ENCODE data around the gene RANBP3.
"Not testable (repeated sequence)": the region's sequence is repeated elsewhere in the genome, so short reads cannot be mapped to it uniquely, and the experiment has no call there.

Gene RANBP3

GRCh38 chr19:5993648-5994358 lies 15.9 kb upstream of the RANBP3 start:
- H3K9me3 ChIP-seq (ENCODE audit: control insufficient read depth in 2 of 2, low read length in 2 of 2), result no peaks in the 10 kb centered on the region
- peak overlapping the region; percentile 79 for H3K27ac ChIP-seq (ENCODE audit: low read length)
- peaks cover 24% of the 10 kb centered on the region for H3K4me1 ChIP-seq (ENCODE audit: control insufficient read depth, insufficient read depth, low read length)
- H3K27me3 ChIP-seq (ENCODE audit: control insufficient read depth in 1 of 2, insufficient read depth in 2 of 2, low read length in 2 of 2), result no peaks in the 10 kb centered on the region
- peak overlapping the region in 1 of 2 donors; percentile 40 for H3K4me3 ChIP-seq (ENCODE audit: low read length in 2 of 2)
- peak overlapping the region in 1 of 2 donors; percentile 31 for H3K9ac ChIP-seq (ENCODE audit: low read length in 2 of 2)
- H3K36me3 ChIP-seq (ENCODE audit: control insufficient read depth in 2 of 2, insufficient read depth in 2 of 2, low read length in 2 of 2), result peaks cover 21 to 23% of the 10 kb centered on the region in 2 donors

GRCh38 chr19:5993201-5993600 lies 15.3 kb upstream of the RANBP3 start:
- Histone ChIP-seq H3K4me3 (ENCODE audit: low read length in 2 of 2) (no peak overlapping the region), H3K9ac (ENCODE audit: low read length in 2 of 2) (peak overlapping the region; percentile 12 to 55), H3K9me3 (ENCODE audit: control insufficient read depth in 2 of 2, low read length in 2 of 2) (no peaks in the 10 kb centered on the region), H3K27ac (ENCODE audit: low read length) (peak overlapping the region; percentile 79), H3K27me3 (ENCODE audit: control insufficient read depth in 1 of 2, insufficient read depth in 2 of 2, low read length in 2 of 2) (no peaks in the 10 kb centered on the region), H3K36me3 (ENCODE audit: control insufficient read depth in 2 of 2, insufficient read depth in 2 of 2, low read length in 2 of 2) (peaks cover 20 to 23% of the 10 kb centered on the region in 2 donors), H3K4me1 (ENCODE audit: control insufficient read depth, insufficient read depth, low read length) (peaks cover 24% of the 10 kb centered on the region)

- Histone ChIP-seq H3K27me3 (ENCODE audit: control insufficient read depth in 1 of 2, insufficient read depth in 2 of 2, low read length in 2 of 2) (no peaks in the 10 kb centered on the region), H3K4me1 (ENCODE audit: control insufficient read depth, insufficient read depth, low read length) (peaks cover 26% of the 10 kb centered on the region), H3K4me3 (ENCODE audit: low read length in 2 of 2) (no peak overlapping the region), H3K9ac (ENCODE audit: low read length in 2 of 2) (peak overlapping the region; percentile 44 to 55), H3K27ac (ENCODE audit: low read length) (peak overlapping the region; percentile 79), H3K9me3 (ENCODE audit: control insufficient read depth in 2 of 2, low read length in 2 of 2) (no peaks in the 10 kb centered on the region), H3K36me3 (ENCODE audit: control insufficient read depth in 2 of 2, insufficient read depth in 2 of 2, low read length in 2 of 2) (peaks cover 17 to 22% of the 10 kb centered on the region in 2 donors)
These were observed 14.8 kb upstream of the RANBP3 start for GRCh38 chr19:5992756-5993155.

- Histone ChIP-seq H3K4me1 (ENCODE audit: control insufficient read depth, insufficient read depth, low read length) (peaks cover 30% of the 10 kb centered on the region), H3K9ac (ENCODE audit: low read length in 2 of 2) (no peak overlapping the region), H3K9me3 (ENCODE audit: control insufficient read depth in 2 of 2, low read length in 2 of 2) (no peaks in the 10 kb centered on the region), H3K27ac (ENCODE audit: low read length) (no peak overlapping the region), H3K4me3 (ENCODE audit: low read length in 2 of 2) (no peak overlapping the region), H3K27me3 (ENCODE audit: control insufficient read depth in 1 of 2, insufficient read depth in 2 of 2, low read length in 2 of 2) (no peaks in the 10 kb centered on the region), H3K36me3 (ENCODE audit: control insufficient read depth in 2 of 2, insufficient read depth in 2 of 2, low read length in 2 of 2) (peaks cover 4 to 8% of the 10 kb centered on the region in 2 donors)
These were observed 13.4 kb upstream of the RANBP3 start for GRCh38 chr19:5991244-5991838.

- H3K27ac ChIP-seq (ENCODE audit: low read length), result no peak overlapping the region
- no peak overlapping the region for H3K9ac ChIP-seq (ENCODE audit: low read length in 2 of 2)
- H3K9me3 ChIP-seq (ENCODE audit: control insufficient read depth in 2 of 2, low read length in 2 of 2), result no peaks in the 10 kb centered on the region
- H3K27me3 ChIP-seq (ENCODE audit: control insufficient read depth in 1 of 2, insufficient read depth in 2 of 2, low read length in 2 of 2), result no peaks in the 10 kb centered on the region
- H3K36me3 ChIP-seq (ENCODE audit: control insufficient read depth in 2 of 2, insufficient read depth in 2 of 2, low read length in 2 of 2), result peaks cover 2 to 3% of the 10 kb centered on the region in 2 donors
- no peak overlapping the region for H3K4me3 ChIP-seq (ENCODE audit: low read length in 2 of 2)
- peaks cover 30% of the 10 kb centered on the region for H3K4me1 ChIP-seq (ENCODE audit: control insufficient read depth, insufficient read depth, low read length)
These were observed 12.4 kb upstream of the RANBP3 start for GRCh38 chr19:5990289-5990797.

GRCh38 chr19:5989388-5990074 lies 11.6 kb upstream of the RANBP3 start:
- H3K4me1 ChIP-seq (ENCODE audit: control insufficient read depth, insufficient read depth, low read length), result peaks cover 25% of the 10 kb centered on the region
- no peak overlapping the region for H3K9ac ChIP-seq (ENCODE audit: low read length in 2 of 2)
- no peaks in the 10 kb centered on the region for H3K9me3 ChIP-seq (ENCODE audit: control insufficient read depth in 2 of 2, low read length in 2 of 2)
- H3K36me3 ChIP-seq (ENCODE audit: control insufficient read depth in 2 of 2, insufficient read depth in 2 of 2, low read length in 2 of 2), result peaks cover 2 to 3% of the 10 kb centered on the region in 2 donors
- H3K27ac ChIP-seq (ENCODE audit: low read length), result no peak overlapping the region
- H3K27me3 ChIP-seq (ENCODE audit: control insufficient read depth in 1 of 2, insufficient read depth in 2 of 2, low read length in 2 of 2), result no peaks in the 10 kb centered on the region
- no peak overlapping the region for H3K4me3 ChIP-seq (ENCODE audit: low read length in 2 of 2)

DNA sequence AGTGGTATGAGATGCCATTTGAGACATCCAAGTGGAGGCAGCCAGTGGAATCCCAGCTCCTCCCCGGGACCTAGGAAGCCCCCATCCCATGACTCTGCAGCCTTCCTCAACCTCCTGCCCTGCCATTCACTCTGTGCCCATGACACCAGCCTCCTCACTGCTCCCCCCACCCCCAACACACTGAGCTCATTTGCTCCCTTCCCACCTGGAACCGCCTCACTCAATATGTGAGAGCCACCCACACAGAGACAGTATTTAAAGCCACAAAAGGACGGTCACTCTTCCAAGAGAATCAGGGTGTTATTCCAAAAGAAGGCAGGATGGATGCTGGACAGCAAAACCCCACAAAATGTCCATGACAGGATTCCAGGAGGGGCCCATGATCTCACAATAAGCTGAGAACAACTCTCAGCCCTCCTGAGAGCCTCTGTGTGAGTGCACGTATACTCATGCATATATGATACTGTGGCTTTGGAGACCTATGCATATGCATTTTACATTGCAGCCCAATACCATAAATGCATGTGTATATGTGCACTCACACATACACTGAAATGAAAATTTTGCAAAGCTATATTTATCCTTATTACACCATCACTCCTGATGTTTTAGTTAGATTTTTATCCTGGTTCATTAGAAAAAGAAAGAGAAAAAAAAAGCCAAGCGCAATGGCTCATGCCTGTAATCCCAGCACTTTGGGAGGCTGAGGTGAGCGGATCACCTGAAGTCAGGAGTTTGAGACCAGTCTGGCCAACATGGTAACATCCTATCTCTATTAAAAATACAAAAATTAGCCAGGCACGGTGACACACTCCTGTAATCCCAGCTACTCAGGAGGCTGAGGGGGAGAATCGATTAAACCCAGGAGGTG lies 10.8 kb upstream of the RANBP3 start:
- H3K9me3 ChIP-seq (ENCODE audit: control insufficient read depth in 2 of 2, low read length in 2 of 2), result no peaks in the 10 kb centered on the region
- H3K36me3 ChIP-seq (ENCODE audit: control insufficient read depth in 2 of 2, insufficient read depth in 2 of 2, low read length in 2 of 2), result peaks cover 2 to 3% of the 10 kb centered on the region in 2 donors
- peaks cover 17% of the 10 kb centered on the region for H3K4me1 ChIP-seq (ENCODE audit: control insufficient read depth, insufficient read depth, low read length)
- H3K27me3 ChIP-seq (ENCODE audit: control insufficient read depth in 1 of 2, insufficient read depth in 2 of 2, low read length in 2 of 2), result no peaks in the 10 kb centered on the region
- no peak overlapping the region for H3K27ac ChIP-seq (ENCODE audit: low read length)
- H3K9ac ChIP-seq (ENCODE audit: low read length in 2 of 2), result no peak overlapping the region
- no peak overlapping the region for H3K4me3 ChIP-seq (ENCODE audit: low read length in 2 of 2)

DNA sequence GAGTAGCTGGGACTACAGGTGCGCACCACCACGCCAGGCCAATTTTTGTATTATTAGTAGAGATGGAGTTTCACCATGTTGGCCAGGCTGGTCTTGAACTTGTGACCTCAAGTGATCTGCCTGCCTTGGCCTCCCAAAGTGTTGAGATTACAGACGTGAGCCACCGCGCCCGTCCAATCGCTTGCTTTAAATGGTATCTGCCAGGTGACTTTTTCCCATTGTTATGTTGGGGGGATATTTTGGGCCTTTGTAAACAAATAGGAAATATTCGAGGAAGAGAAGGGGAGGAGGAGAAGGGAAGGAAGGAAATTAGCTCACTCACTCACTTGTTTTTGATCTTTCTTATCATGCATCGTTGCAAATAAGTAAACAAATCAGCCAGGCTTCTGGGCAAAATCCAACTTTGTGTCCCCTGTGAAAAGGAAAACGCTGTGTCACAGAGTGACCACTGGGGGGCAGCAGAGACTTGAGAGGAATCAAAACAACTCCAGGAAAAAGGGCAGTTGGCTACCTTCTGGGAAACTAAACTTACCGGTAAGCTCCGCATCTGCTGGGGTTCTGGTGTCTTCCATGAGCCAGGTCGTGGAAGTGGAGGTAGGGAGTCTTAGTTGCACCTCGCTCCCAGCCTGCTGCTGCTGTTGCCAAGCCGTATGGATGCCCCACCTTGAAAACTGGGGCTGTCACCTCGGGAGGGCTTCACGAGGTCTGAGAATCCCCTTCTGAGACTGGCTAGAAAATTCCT lies 9.3 kb upstream of the RANBP3 start:
- peaks cover 2 to 3% of the 10 kb centered on the region in 2 donors for H3K36me3 ChIP-seq (ENCODE audit: control insufficient read depth in 2 of 2, insufficient read depth in 2 of 2, low read length in 2 of 2)
- peak overlapping the region; percentile 71 to 75 for H3K4me3 ChIP-seq (ENCODE audit: low read length in 2 of 2)
- peaks cover 6% of the 10 kb centered on the region for H3K4me1 ChIP-seq (ENCODE audit: control insufficient read depth, insufficient read depth, low read length)
- no peaks in the 10 kb centered on the region for H3K9me3 ChIP-seq (ENCODE audit: control insufficient read depth in 2 of 2, low read length in 2 of 2)
- peak overlapping the region in 1 of 2 donors; percentile 64 for H3K9ac ChIP-seq (ENCODE audit: low read length in 2 of 2)
- no peak overlapping the region for H3K27ac ChIP-seq (ENCODE audit: low read length)
- H3K27me3 ChIP-seq (ENCODE audit: control insufficient read depth in 1 of 2, insufficient read depth in 2 of 2, low read length in 2 of 2), result no peaks in the 10 kb centered on the region

DNA sequence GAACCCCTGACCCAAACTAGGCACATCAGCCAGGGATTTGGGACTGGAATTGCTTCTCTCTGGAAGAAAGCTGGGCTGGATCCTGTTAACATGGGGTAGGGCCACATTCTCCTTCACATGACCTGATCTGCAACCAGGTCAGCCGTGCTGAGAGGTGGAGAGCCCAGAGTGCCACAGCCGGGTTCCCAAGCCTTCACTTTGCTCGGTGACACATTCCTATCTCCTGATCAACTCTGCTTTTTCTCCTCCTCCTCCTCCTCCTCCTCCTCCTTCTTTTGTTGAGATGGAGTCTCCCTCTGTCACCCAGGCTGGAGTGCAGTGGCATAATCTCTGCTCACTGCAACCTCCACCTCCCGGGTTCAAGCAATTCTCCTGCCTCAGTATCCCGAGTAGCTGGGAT lies 7.9 kb upstream of the RANBP3 start:
- not testable (repeated sequence) for H3K9me3 ChIP-seq (ENCODE audit: control insufficient read depth in 2 of 2, low read length in 2 of 2); H3K9ac ChIP-seq (ENCODE audit: low read length in 2 of 2); H3K4me1 ChIP-seq (ENCODE audit: control insufficient read depth, insufficient read depth, low read length); H3K27ac ChIP-seq (ENCODE audit: low read length); H3K27me3 ChIP-seq (ENCODE audit: control insufficient read depth in 1 of 2, insufficient read depth in 2 of 2, low read length in 2 of 2); H3K36me3 ChIP-seq (ENCODE audit: control insufficient read depth in 2 of 2, insufficient read depth in 2 of 2, low read length in 2 of 2); H3K4me3 ChIP-seq (ENCODE audit: low read length in 2 of 2)

All from stomach smooth muscle (tissue), 2 donors.